K562 (cell line): Measurements from ENCODE around the gene FAM171A1. TPM values are rescaled to one million over a fixed set of nuclear protein-coding genes. Genes with fewer than 3 reads are reported as not detected.

ENCODE experiments used
- ATAC-seq: fragments of 200-7000 bp; cut with Tn5 transposase; 3 replicates; pipeline ENCODE4 v1.9.1; 2020; ENCODE audit warnings: moderate library complexity
- BruUV-seq: library from RNA; stranded (reverse); fragments of 400-500 nt; replicated peaks from 2 replicates; lab custom pipeline; 2021; lab: Mats Ljungman, UMichigan
- CTCF ChIA-PET: fragments of 300-600 bp; formaldehyde crosslinking; extraction: SDS; loops from one replicate; lab custom pipeline; 2021; ENCODE audit warnings: low intra/inter-chr PET ratio; lab: Yijun Ruan, JAX
- POLR2A ChIA-PET: fragments of 300-600, 350-650 bp; sonication (Branson Sonifier 250); formaldehyde crosslinking; extraction: SDS; loops from one replicate; lab custom pipeline; 2021; ENCODE audit warnings: antibody characterized with exemption, inconsistent platforms; lab: Yijun Ruan, JAX
- DNase-seq, 4 experiments: peaks; one replicate each; pipeline versions ENCODE4 v3.0.0 to v3.0.0-alpha.2; 2011 to 2018; ENCODE audit warnings: low spot score in 3 of 4, mixed read lengths in 3 of 4; ENCODE audit errors: extremely low read depth in 1 of 4
- FAIRE-seq: peaks from 2 replicates; lab custom pipeline; 2011; peaks lifted over from hg19 to GRCh38; lab: Jason Lieb, UNC
- H2AFZ ChIP-seq: 2 replicates; pipeline ENCODE4 v1.6.0; 2011; ENCODE audit warnings: low read depth, low read length, control low read depth, inconsistent platforms
- H3K27ac ChIP-seq: fragments of 200-600 bp; 3 replicates; pipeline ENCODE4 v1.8.0; 2011; ENCODE audit warnings: low read depth, mild to moderate bottlenecking, control low read depth, inconsistent platforms, low read length, moderate library complexity, mixed read lengths; ENCODE audit errors: extremely low read depth
- H3K27me3 ChIP-seq, 2 experiments: fragments of 300-600 bp in 1 of 2; 2 replicates in 1 of 2; 3 replicates in 1 of 2; pipeline versions ENCODE4 v1.6.0 to v1.8.0; 2011; ENCODE audit warnings: inconsistent platforms in 2 of 2, low read length in 2 of 2, mild to moderate bottlenecking in 1 of 2, mixed read lengths in 1 of 2, moderate library complexity in 1 of 2; ENCODE audit not compliant: control insufficient read depth in 2 of 2, insufficient read depth in 2 of 2
- H3K36me3 ChIP-seq: fragments of 300-600 bp; 3 replicates; pipeline ENCODE4 v1.8.0; 2011; ENCODE audit warnings: mild to moderate bottlenecking, low read length, inconsistent platforms; ENCODE audit not compliant: control insufficient read depth, insufficient read depth
- H3K4me1 ChIP-seq, 2 experiments: fragments of 200-600 bp in 1 of 2; replicated peaks in 1 of 2; 2 replicates in 1 of 2; 3 replicates in 1 of 2; pipeline versions ENCODE4 v1.5.1 to v1.8.0; 2011; ENCODE audit warnings: inconsistent platforms in 2 of 2, low read length in 2 of 2, mild to moderate bottlenecking in 1 of 2, mixed read lengths in 1 of 2, moderate library complexity in 1 of 2; ENCODE audit not compliant: control insufficient read depth in 2 of 2, insufficient read depth in 2 of 2
- H3K4me2 ChIP-seq: 2 replicates; pipeline ENCODE4 v1.6.1; 2011; ENCODE audit warnings: low read length, control low read depth, inconsistent platforms, mixed read lengths; ENCODE audit not compliant: insufficient read depth
- H3K4me3 ChIP-seq: fragments of 200-600 bp; sonication (generic), shearing (Covaris generic); 2 replicates; pipeline ENCODE4 v1.5.1; 2016; ENCODE audit warnings: control low read depth, inconsistent platforms
- H3K79me2 ChIP-seq: fragments of 200-600 bp; 3 replicates; pipeline ENCODE4 v1.8.0; 2011; ENCODE audit warnings: low read length, inconsistent platforms; ENCODE audit not compliant: control insufficient read depth, insufficient read depth
- H3K9ac ChIP-seq, 2 experiments: 2 replicates each; pipeline versions ENCODE4 v1.6.0 to v1.6.1; 2011; ENCODE audit warnings: low read depth in 2 of 2, low read length in 2 of 2, control low read depth in 1 of 2, inconsistent platforms in 1 of 2, mild to moderate bottlenecking in 1 of 2, mixed read lengths in 1 of 2; ENCODE audit not compliant: insufficient read depth in 1 of 2
- H3K9me1 ChIP-seq: one replicate; pipeline ENCODE4 v1.6.0; 2011; ENCODE audit warnings: inconsistent platforms, mild to moderate bottlenecking, low read length, moderate library complexity; ENCODE audit not compliant: control insufficient read depth, insufficient read depth
- H3K9me3 ChIP-seq: replicated peaks from 2 replicates; pipeline ENCODE4 v1.5.1; 2011; ENCODE audit warnings: low read depth, low read length, inconsistent platforms; ENCODE audit not compliant: control insufficient read depth, insufficient read depth
- H4K20me1 ChIP-seq: replicated peaks from 2 replicates; pipeline ENCODE4 v1.6.1; 2011; ENCODE audit warnings: low read length, inconsistent platforms, mixed read lengths; ENCODE audit not compliant: control insufficient read depth, insufficient read depth
- ERF ChIP-seq: fragments of 450-650 bp; formaldehyde crosslinking; IDR thresholded peaks from 2 replicates; pipeline ENCODE4 v1.4.0; 2020; ENCODE audit warnings: mild to moderate bottlenecking, mixed read lengths
- MAFG ChIP-seq: fragments of 450-650 bp; conservative IDR thresholded peaks from 2 replicates; pipeline ENCODE4 v1.6.1; 2016; ENCODE audit warnings: missing genetic modification characterization, missing compliant biosample characterization
- RERE ChIP-seq: sonication (generic); formaldehyde crosslinking; IDR thresholded peaks from 2 replicates; pipeline ENCODE4 v1.8.0; 2023; ENCODE audit warnings: missing genetic modification reagents, mild to moderate bottlenecking, borderline replicate concordance
- SMAD2 ChIP-seq: fragments of 150-350 bp; IDR thresholded peaks from 2 replicates; pipeline ENCODE4 v1.6.1; 2014; ENCODE audit warnings: low read depth, mild to moderate bottlenecking, low read length
- TBP ChIP-seq: optimal IDR thresholded peaks from 2 replicates; pipeline ENCODE3; 2011; ENCODE audit warnings: low read depth, low read length, improper control_type of control experiment
- TSC22D4 ChIP-seq: fragments of 450-650 bp; IDR thresholded peaks from 2 replicates; pipeline ENCODE4 v1.6.1; 2016; ENCODE audit warnings: missing genetic modification characterization, missing biosample characterization, control low read depth
- ZNF75A ChIP-seq: fragments of 450-650 bp; formaldehyde crosslinking; IDR thresholded peaks from 2 replicates; pipeline ENCODE4 v1.4.0; 2020; ENCODE audit warnings: mild to moderate bottlenecking
- WGBS: fragments of 100-300 bp; shearing (Covaris generic); methylation state at CpG from one replicate; pipeline ENCODE4 v1.1.6; 2016; ENCODE audit warnings: low coverage, mixed read lengths; ENCODE audit not compliant: insufficient coverage; ENCODE audit errors: missing lambda C conversion rate; 5-methylcytosine and 5-hydroxymethylcytosine counted together
- in situ Hi-C: fragments of 300-500 bp; cut with MboI; formaldehyde crosslinking; loops from 4 replicates; pipeline ENCODE4 v1.15.0; 2018; ENCODE audit warnings: inconsistent platforms, mixed read lengths
- intact Hi-C: fragments of 100-400 bp; cut with micrococcal nuclease; formaldehyde crosslinking; loops from 2 replicates; pipeline ENCODE4 v1.14.2; 2022
- polyA plus RNA-seq, 8 experiments: library from polyadenylated mRNA; depleted of rRNA in 4 of 8; stranded (reverse) in 5 of 8; unstranded in 3 of 8; fragments of >200 nt; fragmentation: Nextera tagmentation in 2 of 8; fragmentation: Illumina TruSeq in 1 of 8; extraction: Ambion mirVana in 2 of 8; extraction: Trizol in 1 of 8; gene quantifications; 2 replicates each; pipeline versions ENCODE4 v1.2.1 to v1.2.3, GENCODE V29; 2011 to 2014; ENCODE audit warnings: inconsistent platforms in 1 of 8, missing spikeins in 1 of 8
- total RNA-seq, 7 experiments: library from RNA; depleted of rRNA in 6 of 7; stranded (reverse); fragments of >200 nt in 6 of 7; fragmentation: Illumina TruSeq in 2 of 7; extraction: Trizol in 2 of 7; gene quantifications; 2 replicates each; pipeline versions ENCODE4 v1.2.1 to v1.2.3, GENCODE V29; 2011 to 2021; ENCODE audit warnings: low replicate concordance in 1 of 7

The FAM171A1 gene
- total and polyA plus RNA-seq, 9 of the 15 experiments (the other 6 are each of a cell fraction or from before 2014, with no cell fraction given), result 0.51 to 8.2 (median 4.8) TPM

- no peak for TF ChIP-seq RERE (CRISPR knock-in tag)
These were observed 190.4 kb downstream of the FAM171A1 start (continued) for GRCh38 chr10:15180736-15181135.

GRCh38 chr10:15176269-15176668 is 194.8 kb downstream of the FAM171A1 start:
- DNase-seq, result no peak
- 46% methylated on average over 3 of the region's 3 CpGs for WGBS
- H4K20me1 ChIP-seq, result no peaks in the 10 kb centered on the region
- H2AFZ ChIP-seq, result no peak overlapping the region
- H3K9me1 ChIP-seq, result no peaks in the 10 kb centered on the region
- ATAC-seq, result no peak
- no peaks in the 10 kb centered on the region for H3K27me3 ChIP-seq
- TF ChIP-seq SMAD2 (no peak), MAFG (tag) (no peak), TBP (no peak), ZNF75A (CRISPR knock-in tag) (no peak), TSC22D4 (tag) (no peak), ERF (CRISPR knock-in tag) (no peak)
- no peaks in the 10 kb centered on the region for H3K9me3 ChIP-seq
- H3K4me2 ChIP-seq, result no peak overlapping the region
- in situ Hi-C loops (no loop called here), intact Hi-C loops (no loop called here)
- no peaks in the 10 kb centered on the region for H3K4me1 ChIP-seq
- CTCF ChIA-PET, result no interaction called here
- no peak overlapping the region for H3K27ac ChIP-seq
- H3K79me2 ChIP-seq, result no peaks in the 10 kb centered on the region
- BruUV-seq, result no TSS peak
- no peak overlapping the region for H3K9ac ChIP-seq
- no peak for FAIRE-seq
- POLR2A ChIA-PET, result no interaction called here
- no peak overlapping the region for H3K4me3 ChIP-seq
- H3K36me3 ChIP-seq, result no peaks in the 10 kb centered on the region
